ENCODE data around the gene MDN1.

MDN1 gene

DNA sequence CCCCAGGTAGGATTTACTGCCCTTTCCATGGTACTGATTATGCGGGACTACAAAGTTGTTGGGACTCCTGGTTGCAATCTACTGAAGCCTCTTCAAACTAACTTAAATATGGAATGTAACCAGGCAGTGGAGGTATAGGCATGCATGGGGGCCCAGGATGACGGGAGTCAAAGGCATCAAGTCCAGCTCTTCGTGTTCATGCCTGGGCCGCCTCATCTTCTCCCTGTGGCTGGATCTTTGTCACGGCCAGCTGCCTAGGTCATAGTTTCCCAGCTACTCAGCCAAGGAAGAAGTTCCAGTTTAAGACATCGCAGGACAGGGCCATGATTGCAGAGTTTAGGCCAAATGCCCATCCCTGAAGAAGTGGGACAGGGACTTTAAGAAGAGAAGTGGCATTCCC, 201.6 kb downstream of the MDN1 start:
- TF ChIP-seq GATA1 (IDR thresholded peaks at IDR 0.05; ENCODE audit: low read depth, low read length) (no peak), POLR2A (IDR thresholded peaks at IDR 0.05; ENCODE audit: low read length) (no peak)
- DNase-seq: no peak

DNA sequence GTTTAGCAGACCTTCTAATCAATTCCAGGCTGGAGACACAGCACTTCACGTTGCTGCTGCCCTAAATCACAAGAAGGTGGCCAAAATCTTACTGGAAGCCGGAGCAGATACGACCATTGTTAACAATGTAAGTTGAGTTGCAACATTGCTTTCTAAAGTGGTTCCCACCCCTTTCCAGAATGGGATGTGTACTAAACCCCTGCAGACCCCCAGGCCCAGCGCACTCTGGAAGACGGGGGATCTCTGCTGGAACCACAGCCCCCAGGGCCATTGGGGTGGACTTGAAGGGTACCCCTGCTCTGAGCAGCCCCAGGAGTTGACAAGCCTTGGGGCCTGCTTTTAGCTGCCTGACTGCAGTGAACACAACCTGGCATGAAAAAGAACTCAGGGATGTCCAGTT, 203.1 kb downstream of the MDN1 start:
- DNase-seq: no peak

DNA sequence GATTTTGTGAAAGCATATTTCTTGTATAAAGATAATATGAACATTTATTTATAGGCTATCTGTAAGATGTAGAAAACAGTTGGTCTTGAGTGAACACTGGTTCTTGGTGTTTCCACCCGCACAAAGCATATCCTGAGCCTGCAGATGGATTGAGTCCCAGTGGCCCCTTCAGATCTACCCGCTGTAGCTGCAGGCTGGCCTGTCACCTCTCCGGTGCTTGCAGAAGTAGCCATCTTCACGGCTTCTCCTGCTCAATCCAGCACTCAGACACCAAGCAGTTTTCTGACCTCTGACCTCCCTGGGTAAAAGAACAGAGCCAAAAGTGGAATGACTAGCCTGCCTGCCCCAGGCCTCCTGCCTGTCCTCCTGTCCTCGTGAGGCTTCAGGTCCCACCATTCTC, 203.7 kb downstream of the MDN1 start:
- TF ChIP-seq GATA1 (IDR thresholded peaks at IDR 0.05; ENCODE audit: low read depth, low read length): no peak
- no peak for TF ChIP-seq POLR2A (IDR thresholded peaks at IDR 0.05; ENCODE audit: low read length)

More for the DNA sequence above, 203.1 kb downstream of the MDN1 start:
- no peak for TF ChIP-seq POLR2A (IDR thresholded peaks at IDR 0.05; ENCODE audit: low read length)
- TF ChIP-seq GATA1 (IDR thresholded peaks at IDR 0.05; ENCODE audit: low read depth, low read length): no peak

DNA sequence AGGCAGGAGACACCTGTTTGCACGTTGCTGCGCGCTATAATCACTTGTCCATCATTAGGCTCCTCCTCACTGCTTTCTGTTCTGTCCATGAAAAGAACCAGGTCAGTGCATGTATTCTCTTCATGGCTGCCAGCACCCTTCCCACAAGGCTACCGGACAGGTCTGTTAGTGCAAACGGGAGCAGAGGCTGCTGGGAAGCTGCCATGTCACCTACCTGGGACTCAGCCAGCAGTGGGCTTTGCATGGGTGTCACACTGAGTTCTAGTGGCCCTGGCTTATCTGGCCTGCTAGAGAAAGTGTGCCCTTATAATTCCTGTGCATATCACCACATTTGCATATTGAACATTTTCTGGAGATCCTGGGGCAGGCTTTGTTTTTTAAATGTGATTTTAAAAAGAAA, 205.8 kb downstream of the MDN1 start:
- DNase-seq: no peak
- TF ChIP-seq GATA1 (IDR thresholded peaks at IDR 0.05; ENCODE audit: low read depth, low read length) (no peak), POLR2A (IDR thresholded peaks at IDR 0.05; ENCODE audit: low read length) (no peak)

More for the DNA sequence above, 203.7 kb downstream of the MDN1 start:
- no peak for DNase-seq

DNA sequence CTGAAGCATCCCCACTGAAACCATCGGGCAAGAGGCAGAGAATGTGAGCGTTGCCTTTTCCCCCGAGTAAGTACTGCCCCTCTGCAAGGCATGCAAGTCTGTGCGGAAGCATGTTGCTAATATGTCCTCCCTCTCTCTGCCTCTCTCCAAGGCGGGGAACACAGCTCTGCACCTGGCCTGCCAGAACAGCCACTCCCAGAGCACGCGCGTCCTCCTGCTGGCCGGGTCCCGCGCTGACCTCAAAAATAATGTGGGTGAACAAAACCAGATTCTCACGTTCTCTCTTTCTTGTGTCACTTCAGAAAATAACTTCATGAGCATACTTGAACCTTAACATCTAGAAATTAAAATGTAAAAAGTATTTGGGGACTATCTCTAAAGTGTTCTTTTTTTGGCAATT, 207.5 kb downstream of the MDN1 start:
- DNase-seq: no peak
- TF ChIP-seq GATA1 (IDR thresholded peaks at IDR 0.05; ENCODE audit: low read depth, low read length): no peak
- TF ChIP-seq POLR2A (IDR thresholded peaks at IDR 0.05; ENCODE audit: low read length): no peak

DNA sequence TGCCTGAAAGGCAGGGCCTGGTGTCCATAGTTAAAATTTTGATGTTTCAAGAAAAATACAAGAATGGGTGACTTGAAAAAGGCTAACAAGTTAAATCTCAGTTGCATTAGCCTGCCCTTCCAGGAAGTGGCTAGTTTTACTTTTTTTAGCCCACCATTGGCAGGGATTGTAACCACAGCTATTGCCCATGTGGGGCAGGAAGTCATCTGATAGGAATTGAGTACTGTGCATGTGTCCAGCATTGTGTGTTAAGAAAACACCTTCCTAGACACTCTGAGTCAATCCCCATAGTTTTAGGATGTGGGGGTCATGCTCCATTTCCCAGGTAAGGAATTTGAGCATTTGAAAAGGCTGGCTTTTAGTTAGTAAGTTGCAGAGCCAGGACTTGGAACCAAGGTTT, 207.9 kb downstream of the MDN1 start:
- TF ChIP-seq POLR2A (IDR thresholded peaks at IDR 0.05; ENCODE audit: low read length): no peak
- no peak for TF ChIP-seq GATA1 (IDR thresholded peaks at IDR 0.05; ENCODE audit: low read depth, low read length)
- DNase-seq: no peak

DNA sequence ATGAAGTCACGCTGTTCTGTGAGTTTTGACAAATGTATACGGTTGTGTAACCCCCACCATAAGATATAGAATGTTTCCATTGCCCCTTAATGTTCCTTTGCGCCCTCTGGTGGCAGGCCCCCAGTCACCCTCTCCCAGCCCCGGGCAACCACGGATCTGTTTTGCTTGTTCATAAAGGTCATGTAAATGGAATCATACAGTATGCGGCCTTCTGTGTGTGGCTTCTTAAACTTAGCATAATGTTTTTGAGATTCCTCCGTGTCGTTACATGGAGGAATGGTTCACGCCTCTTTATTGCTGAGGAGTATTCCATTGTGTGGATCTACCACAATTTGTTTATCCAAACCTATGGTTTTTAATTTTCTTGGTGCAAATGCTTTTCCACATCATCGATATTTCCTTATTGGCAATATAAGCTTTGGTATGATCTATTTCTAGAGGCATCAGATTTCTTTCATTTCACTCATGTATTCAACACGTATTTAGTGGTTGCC, 209.4 kb downstream of the MDN1 start:
- DNase-seq: peak; percentile 57 to 78
- TF ChIP-seq GATA1 (IDR thresholded peaks at IDR 0.05; ENCODE audit: low read depth, low read length): no peak
- no peak for TF ChIP-seq POLR2A (IDR thresholded peaks at IDR 0.05; ENCODE audit: low read length)

DNA sequence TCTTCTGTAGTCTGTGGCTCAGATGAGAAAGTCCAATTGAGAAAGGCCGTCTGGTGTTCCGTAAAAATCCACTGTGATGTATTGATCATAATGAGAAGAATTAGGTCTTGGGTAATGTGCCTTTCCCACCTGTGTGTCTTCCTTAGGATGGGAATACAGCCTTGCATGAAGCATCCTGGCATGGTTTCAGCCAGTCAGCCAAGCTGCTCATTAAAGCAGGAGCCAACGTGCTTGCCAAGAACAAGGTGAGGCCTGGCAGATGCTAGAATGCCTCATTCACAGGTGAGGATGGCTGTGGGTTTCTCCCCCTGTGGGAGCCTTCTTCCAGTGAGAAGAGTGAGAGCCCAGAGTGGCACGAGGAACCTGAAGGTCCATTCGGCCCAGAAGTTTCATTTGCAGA, 213.7 kb downstream of the MDN1 start:
- no peak for DNase-seq
- TF ChIP-seq POLR2A (IDR thresholded peaks at IDR 0.05; ENCODE audit: low read length): no peak
- no peak for TF ChIP-seq GATA1 (IDR thresholded peaks at IDR 0.05; ENCODE audit: low read depth, low read length)

DNA sequence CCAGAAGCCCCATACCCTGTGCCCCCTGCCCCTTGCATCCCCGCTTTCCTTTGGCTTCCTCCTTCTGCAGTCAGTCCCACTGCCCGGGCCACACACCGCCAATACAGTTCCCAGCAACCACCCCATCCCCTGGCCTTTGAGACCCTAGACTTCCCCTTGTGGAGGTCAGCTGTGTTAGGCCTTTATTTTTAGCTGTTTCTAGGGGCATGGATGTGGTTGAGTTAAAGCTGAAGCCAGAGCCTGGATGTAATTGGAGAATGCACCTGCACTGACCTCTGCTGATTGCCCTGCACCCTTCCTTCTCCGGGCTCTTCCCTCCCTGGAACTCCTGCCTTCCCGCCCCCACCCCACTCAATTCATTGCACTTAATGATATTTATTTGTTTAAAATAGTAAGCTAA, 214.9 kb downstream of the MDN1 start:
- DNase-seq: no peak
- no peak for TF ChIP-seq GATA1 (IDR thresholded peaks at IDR 0.05; ENCODE audit: low read depth, low read length)

DNA sequence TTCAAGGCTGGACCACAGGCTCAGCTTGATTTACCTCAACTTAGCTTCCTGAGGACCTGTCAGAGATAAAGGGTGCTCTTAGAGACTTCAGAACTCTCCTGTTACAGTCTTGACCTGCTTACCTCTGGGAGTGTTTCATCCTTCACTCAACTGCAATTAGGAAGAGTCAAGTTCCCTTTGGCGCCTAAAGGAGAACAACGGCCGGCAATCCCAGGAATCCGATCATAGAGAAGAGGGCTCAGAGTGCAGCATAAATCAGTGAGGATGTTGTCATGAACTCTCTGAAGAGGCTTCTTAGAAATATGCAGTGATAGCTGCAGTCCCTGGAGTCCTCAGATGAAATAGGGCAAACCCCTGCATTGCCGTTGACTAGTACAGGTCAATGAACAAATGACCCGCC, 217.4 kb downstream of the MDN1 start:
- TF ChIP-seq GATA1 (IDR thresholded peaks at IDR 0.05; ENCODE audit: low read depth, low read length): no peak
- TF ChIP-seq POLR2A (IDR thresholded peaks at IDR 0.05; ENCODE audit: low read length): no peak
- no peak for DNase-seq

DNA sequence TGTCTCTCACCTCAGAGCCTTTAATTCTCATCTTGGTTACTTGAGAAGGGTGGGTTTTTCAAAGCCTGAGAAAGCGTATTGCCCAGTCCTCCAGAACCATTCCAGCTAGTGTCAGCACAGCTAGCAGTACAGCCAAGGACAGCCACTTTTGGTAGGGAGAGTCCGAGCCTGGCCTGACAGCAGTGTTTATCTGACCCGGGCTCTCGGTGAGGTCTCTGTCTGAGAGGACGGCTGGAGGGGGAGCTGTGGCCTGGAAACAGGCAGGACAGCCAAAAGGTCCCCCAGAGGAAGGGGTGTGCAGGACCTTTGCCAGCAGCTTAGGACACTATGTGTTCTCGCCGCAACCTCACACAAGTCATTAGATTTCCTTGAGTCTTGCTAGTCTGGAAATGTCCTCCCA, 219.9 kb downstream of the MDN1 start:
- no peak for DNase-seq
- no peak for TF ChIP-seq GATA1 (IDR thresholded peaks at IDR 0.05; ENCODE audit: low read depth, low read length)
- no peak for TF ChIP-seq POLR2A (IDR thresholded peaks at IDR 0.05; ENCODE audit: low read length)

DNA sequence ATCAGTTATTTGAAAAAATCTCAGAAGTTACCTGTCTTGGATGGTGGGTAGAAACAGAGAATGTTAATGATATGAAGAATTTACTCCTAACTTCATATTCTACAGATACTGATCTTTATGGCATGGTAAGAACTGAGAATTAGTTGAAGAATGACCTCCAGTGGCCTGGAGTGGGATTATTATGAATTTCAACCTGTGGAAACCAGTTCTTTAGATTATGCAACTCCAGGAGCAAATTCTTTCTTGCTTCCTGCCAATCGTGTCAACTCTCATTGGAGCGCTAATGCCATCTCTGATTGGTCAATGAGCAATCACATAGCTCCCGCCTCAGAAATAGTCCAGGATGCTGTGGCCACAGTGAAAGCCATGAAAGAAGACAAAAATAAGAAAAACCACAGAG, 221.6 kb downstream of the MDN1 start:
- no peak for DNase-seq

DNA sequence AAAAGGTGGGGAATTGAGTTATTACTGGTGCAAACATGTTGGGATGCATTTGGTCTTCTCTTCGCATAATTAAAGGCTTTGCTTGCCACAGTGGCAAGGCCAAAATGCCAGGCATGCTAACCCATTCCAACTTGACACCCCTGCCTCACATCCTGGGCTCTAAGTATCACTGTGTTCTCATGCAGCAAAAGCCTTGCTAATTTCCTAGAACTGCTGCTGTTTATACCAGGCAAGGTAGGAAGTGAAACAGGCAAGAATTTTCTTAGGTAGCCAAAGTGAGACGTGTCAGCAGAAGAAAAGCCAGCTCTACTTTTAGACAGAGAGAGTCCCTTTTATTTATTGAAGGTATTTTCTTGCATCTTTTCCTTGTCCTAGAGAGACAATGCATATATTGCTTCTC, 222.2 kb downstream of the MDN1 start:
- TF ChIP-seq POLR2A (IDR thresholded peaks at IDR 0.05; ENCODE audit: low read length) (no peak), GATA1 (IDR thresholded peaks at IDR 0.05; ENCODE audit: low read depth, low read length) (no peak)

More for the DNA sequence above, 221.6 kb downstream of the MDN1 start:
- no peak for TF ChIP-seq GATA1 (IDR thresholded peaks at IDR 0.05; ENCODE audit: low read depth, low read length)

DNA sequence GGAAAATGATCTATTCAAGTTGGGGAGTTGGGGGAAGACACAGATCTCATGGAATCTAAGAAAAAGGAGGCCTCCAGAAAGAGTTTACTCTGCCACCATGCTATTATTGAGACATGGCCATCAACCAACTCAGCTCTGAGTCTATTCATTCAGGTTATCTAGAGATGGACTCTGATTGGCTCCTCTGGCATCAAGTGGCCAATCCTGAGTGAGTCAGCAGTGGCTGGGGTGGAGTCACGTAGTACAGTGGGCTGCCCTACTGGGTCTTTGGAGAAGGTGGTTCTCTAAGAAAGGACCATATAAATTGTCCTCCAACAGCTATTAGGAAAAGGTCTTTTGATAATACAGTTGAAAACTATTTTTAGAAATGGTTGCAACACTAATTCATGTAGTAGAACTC, 223.1 kb downstream of the MDN1 start:
- peak in 1 of 2 experiments; percentile 5 for DNase-seq
- TF ChIP-seq POLR2A (IDR thresholded peaks at IDR 0.05; ENCODE audit: low read length) (no peak), GATA1 (IDR thresholded peaks at IDR 0.05; ENCODE audit: low read depth, low read length) (no peak)

More for the DNA sequence above, 222.2 kb downstream of the MDN1 start:
- DNase-seq: no peak

DNA sequence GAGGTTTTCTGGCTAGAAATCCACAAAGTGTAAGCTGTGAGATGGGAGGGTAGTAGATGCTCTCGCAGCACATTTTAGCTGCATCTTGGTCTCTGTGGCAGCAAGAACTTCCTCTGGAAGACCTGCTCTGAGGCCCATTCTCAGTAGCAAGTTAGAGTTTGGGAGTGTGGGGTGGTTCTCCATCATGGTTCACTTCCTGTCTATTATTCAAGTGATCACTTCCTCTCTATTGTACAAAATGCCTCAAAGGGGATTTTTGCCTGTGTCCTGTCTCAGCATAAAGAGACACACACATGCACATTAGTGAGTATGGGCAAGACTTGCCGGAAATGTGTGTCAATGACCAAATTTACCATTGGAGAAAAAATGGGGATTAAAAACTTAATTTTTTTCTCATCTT, 223.5 kb downstream of the MDN1 start:
- TF ChIP-seq POLR2A (IDR thresholded peaks at IDR 0.05; ENCODE audit: low read length): no peak
- TF ChIP-seq GATA1 (IDR thresholded peaks at IDR 0.05; ENCODE audit: low read depth, low read length): no peak
- DNase-seq: no peak

Measured in erythroblast (primary cell).